Measurements from ENCODE around the gene ANTXR2. TPM values are rescaled to one million over a fixed set of nuclear protein-coding genes. Genes with fewer than 3 reads are reported as not detected.

ANTXR2 gene
- total RNA-seq, 4 donors from 2014 or later: 319 to 518 (median 329) TPM

DNA sequence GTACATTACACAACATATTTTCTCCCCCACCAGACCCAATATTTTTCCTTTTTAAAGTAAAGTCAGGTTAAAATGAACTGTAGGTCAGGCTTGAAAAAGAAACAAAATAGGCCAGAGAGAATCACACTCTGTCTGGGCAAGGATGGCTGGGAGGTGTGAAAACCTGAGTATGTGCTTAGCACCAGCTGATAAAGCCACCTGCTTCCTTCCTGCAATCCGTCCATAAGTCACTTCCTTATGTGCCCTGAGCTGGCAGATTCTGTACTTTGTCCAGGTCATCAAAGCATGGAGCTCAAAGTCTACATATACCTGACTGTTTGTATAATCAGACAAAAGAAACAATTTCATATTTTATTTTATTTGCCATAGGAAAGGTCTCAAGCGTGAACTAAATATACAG lies 37.7 kb downstream of the ANTXR2 start:
- Histone ChIP-seq H3K27ac (replicated peaks in 1 of 4) (peak overlapping the region; percentile 82 to 88 (median 86)), H3K27me3 (no peaks in the 10 kb centered on the region), H3K36me3 (peaks cover 4 to 43% (median 6%) of the 10 kb centered on the region in 4 donors), H3K4me1 (peaks cover 27 to 76% (median 63%) of the 10 kb centered on the region in 4 donors), H3K9me3 (no peaks in the 10 kb centered on the region), H3K4me3 (no peak overlapping the region)
- TF ChIP-seq EP300 (IDR thresholded peaks at IDR 0.05) (no peak), POLR2A (IDR thresholded peaks at IDR 0.05; ENCODE audit: low read depth) (no peak), POLR2AphosphoS5 (IDR thresholded peaks at IDR 0.05) (no peak)
- TF ChIP-seq, protein P1, sequence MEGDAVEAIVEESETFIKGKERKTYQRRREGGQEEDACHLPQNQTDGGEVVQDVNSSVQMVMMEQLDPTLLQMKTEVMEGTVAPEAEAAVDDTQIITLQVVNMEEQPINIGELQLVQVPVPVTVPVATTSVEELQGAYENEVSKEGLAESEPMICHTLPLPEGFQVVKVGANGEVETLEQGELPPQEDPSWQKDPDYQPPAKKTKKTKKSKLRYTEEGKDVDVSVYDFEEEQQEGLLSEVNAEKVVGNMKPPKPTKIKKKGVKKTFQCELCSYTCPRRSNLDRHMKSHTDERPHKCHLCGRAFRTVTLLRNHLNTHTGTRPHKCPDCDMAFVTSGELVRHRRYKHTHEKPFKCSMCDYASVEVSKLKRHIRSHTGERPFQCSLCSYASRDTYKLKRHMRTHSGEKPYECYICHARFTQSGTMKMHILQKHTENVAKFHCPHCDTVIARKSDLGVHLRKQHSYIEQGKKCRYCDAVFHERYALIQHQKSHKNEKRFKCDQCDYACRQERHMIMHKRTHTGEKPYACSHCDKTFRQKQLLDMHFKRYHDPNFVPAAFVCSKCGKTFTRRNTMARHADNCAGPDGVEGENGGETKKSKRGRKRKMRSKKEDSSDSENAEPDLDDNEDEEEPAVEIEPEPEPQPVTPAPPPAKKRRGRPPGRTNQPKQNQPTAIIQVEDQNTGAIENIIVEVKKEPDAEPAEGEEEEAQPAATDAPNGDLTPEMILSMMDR (IDR thresholded peaks at IDR 0.05): no peak
- no peak for DNase-seq (ENCODE audit: extremely low spot score)
- 76% methylated on average over 2 of the region's 2 CpGs for WGBS
- intact Hi-C loops (cut with DNase I): no loop called here

- TF ChIP-seq, protein P1 (IDR thresholded peaks at IDR 0.05): no peak
- no peak for TF ChIP-seq EP300 (IDR thresholded peaks at IDR 0.05)
- H3K4me3 ChIP-seq: no peak overlapping the region
- H3K27me3 ChIP-seq: no peaks in the 10 kb centered on the region
- peaks cover 27 to 73% (median 67%) of the 10 kb centered on the region in 4 donors for H3K4me1 ChIP-seq
- DNase-seq (ENCODE audit: extremely low spot score): no peak
- intact Hi-C loops (cut with DNase I): no loop called here
- no peaks in the 10 kb centered on the region for H3K9me3 ChIP-seq
- H3K27ac ChIP-seq (replicated peaks in 1 of 4): peak overlapping the region in 2 of 4 donors; percentile 2 to 88
- H3K36me3 ChIP-seq: peaks cover 5 to 53% (median 17%) of the 10 kb centered on the region in 4 donors
Measured at GRCh38 chr4:80033581-80033980, 39.4 kb downstream of the ANTXR2 start.

GRCh38 chr4:80029364-80029763 lies 43.7 kb downstream of the ANTXR2 start:
- TF ChIP-seq, protein P1 (IDR thresholded peaks at IDR 0.05): no peak
- TF ChIP-seq POLR2AphosphoS5 (IDR thresholded peaks at IDR 0.05) (no peak), EP300 (IDR thresholded peaks at IDR 0.05) (no peak), POLR2A (IDR thresholded peaks at IDR 0.05; ENCODE audit: low read depth) (no peak)
- peaks cover 0 to 52% (median 46%) of the 10 kb centered on the region in 4 donors for H3K4me1 ChIP-seq
- 84% methylated on average over 2 of the region's 2 CpGs for WGBS
- no peaks in the 10 kb centered on the region for H3K9me3 ChIP-seq
- H3K4me3 ChIP-seq: no peak overlapping the region
- H3K36me3 ChIP-seq: peaks cover 16 to 91% (median 24%) of the 10 kb centered on the region in 4 donors
- DNase-seq (ENCODE audit: extremely low spot score): no peak
- no peak overlapping the region for H3K27ac ChIP-seq (replicated peaks in 1 of 4)
- intact Hi-C loops (cut with DNase I): no loop called here
- no peaks in the 10 kb centered on the region for H3K27me3 ChIP-seq

GRCh38 chr4:80027611-80028010 lies 45.4 kb downstream of the ANTXR2 start:
- Histone ChIP-seq H3K4me3 (no peak overlapping the region), H3K9me3 (no peaks in the 10 kb centered on the region), H3K36me3 (peaks cover 24 to 93% (median 37%) of the 10 kb centered on the region in 4 donors), H3K4me1 (peaks cover 0 to 42% (median 31%) of the 10 kb centered on the region in 4 donors), H3K27ac (replicated peaks in 1 of 4) (peak overlapping the region in 2 of 4 donors; percentile 2 to 32), H3K27me3 (no peaks in the 10 kb centered on the region)
- TF ChIP-seq POLR2AphosphoS5 (IDR thresholded peaks at IDR 0.05): no peak
- TF ChIP-seq, protein P1 (IDR thresholded peaks at IDR 0.05): no peak
- TF ChIP-seq POLR2A (IDR thresholded peaks at IDR 0.05; ENCODE audit: low read depth): no peak
- no peak for TF ChIP-seq EP300 (IDR thresholded peaks at IDR 0.05)
- 57% methylated on average over 2 of the region's 2 CpGs for WGBS
- no peak for DNase-seq (ENCODE audit: extremely low spot score)
- intact Hi-C loops (cut with DNase I): no loop called here

DNA sequence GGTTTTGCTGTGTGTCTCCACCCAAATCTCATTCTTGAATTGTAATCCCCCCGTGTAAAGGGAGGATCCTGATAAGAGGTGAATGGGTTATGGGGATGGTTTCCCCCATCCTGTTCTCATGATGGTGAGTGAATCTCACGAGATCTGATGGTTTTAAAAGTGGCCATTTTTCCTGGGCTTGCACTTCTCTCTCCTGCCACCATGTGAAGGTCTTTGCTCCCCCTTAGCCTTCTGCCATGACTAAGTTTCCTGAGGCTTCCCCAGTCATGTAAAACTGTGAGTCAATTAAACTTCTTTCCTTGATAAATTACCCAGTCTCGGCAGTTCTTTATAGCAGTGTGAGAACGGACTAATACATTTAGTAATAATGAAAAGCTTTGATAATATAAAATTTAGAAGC lies 46.9 kb downstream of the ANTXR2 start:
- TF ChIP-seq EP300 (IDR thresholded peaks at IDR 0.05): no peak
- TF ChIP-seq POLR2AphosphoS5 (IDR thresholded peaks at IDR 0.05): peak in 1 of 2 donors; percentile 33
- TF ChIP-seq, protein P1 (IDR thresholded peaks at IDR 0.05): no peak
- TF ChIP-seq POLR2A (IDR thresholded peaks at IDR 0.05; ENCODE audit: low read depth): no peak
- Histone ChIP-seq H3K27ac (replicated peaks in 1 of 4) (no peak overlapping the region), H3K4me1 (peaks cover 0 to 43% (median 25%) of the 10 kb centered on the region in 4 donors), H3K9me3 (no peaks in the 10 kb centered on the region), H3K27me3 (no peaks in the 10 kb centered on the region), H3K36me3 (peaks cover 24 to 91% (median 34%) of the 10 kb centered on the region in 4 donors), H3K4me3 (no peak overlapping the region)
- WGBS: 94% methylated on average over 4 of the region's 4 CpGs
- no peak for DNase-seq (ENCODE audit: extremely low spot score)
- intact Hi-C loops (cut with DNase I): no loop called here

Measured in esophagus muscularis mucosa (tissue), 4 donors.